ENCODE measurements around the gene TAS2R7. TPM values are rescaled to one million over a fixed set of nuclear protein-coding genes. Genes with fewer than 3 reads are reported as not detected.

Gene TAS2R7
- total and polyA plus RNA-seq, 2 donors (not counting 3 experiments of a cell fraction or from before 2014, with no cell fraction given): not detected

DNA sequence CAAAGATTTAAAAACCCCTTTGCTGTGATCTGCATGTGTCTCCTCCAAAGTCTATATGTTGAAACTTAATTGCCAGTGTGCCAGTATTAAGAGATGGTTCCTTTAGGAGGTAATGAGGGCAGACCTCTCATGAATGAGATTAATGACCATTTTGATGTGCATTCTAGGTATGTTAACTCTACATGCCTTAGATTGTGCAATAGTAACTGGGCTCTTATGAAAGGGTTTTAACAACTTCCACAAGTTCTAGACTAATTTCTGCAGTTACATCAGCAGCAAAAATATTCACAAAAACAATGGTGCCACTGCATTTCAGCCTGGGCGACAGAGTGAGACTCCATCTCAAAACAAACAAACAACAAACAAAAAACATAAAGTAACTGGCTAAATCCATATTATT is 27.6 kb upstream of the TAS2R7 start:
- Histone ChIP-seq H3K27ac (ENCODE audit: insufficient read depth, low read depth, low read length) (no peak overlapping the region), H3K4me2 (ENCODE audit: insufficient read depth, low read length) (no peak overlapping the region), H2AFZ (ENCODE audit: low read depth, low read length) (no peak overlapping the region), H3K9me1 (replicated peaks; ENCODE audit: control insufficient read depth, extremely low read depth, insufficient read depth, low read length) (no peaks in the 10 kb centered on the region), H3K79me2 (ENCODE audit: control insufficient read depth, insufficient read depth, low read length) (no peaks in the 10 kb centered on the region), H3K36me3 (ENCODE audit: control insufficient read depth in 2 of 2, extremely low read depth in 1 of 2, insufficient read depth in 2 of 2, low read length in 2 of 2) (no peaks in the 10 kb centered on the region), H3K4me3 (replicated peaks in 1 of 3; ENCODE audit: insufficient read depth in 1 of 3, low read depth in 1 of 3, low read length in 3 of 3) (no peak overlapping the region), H3K4me1 (ENCODE audit: control insufficient read depth, extremely low read depth, insufficient read depth, low read length) (no peaks in the 10 kb centered on the region), H3K9ac (replicated peaks; ENCODE audit: extremely low read depth, insufficient read depth, low read length) (no peak overlapping the region), H3K27me3 (ENCODE audit: control insufficient read depth in 2 of 2, insufficient read depth in 2 of 2, low read length in 2 of 2) (no peaks in the 10 kb centered on the region), H4K20me1 (replicated peaks; ENCODE audit: control insufficient read depth, extremely low read depth, insufficient read depth, low read length) (no peaks in the 10 kb centered on the region), H3K9me3 (replicated peaks; ENCODE audit: control insufficient read depth, insufficient read depth, low read length) (no peaks in the 10 kb centered on the region)
- CTCF ChIA-PET: no interaction called here
- intact Hi-C loops (cut with micrococcal nuclease): no loop called here
- FAIRE-seq (no peak), DNase-seq (ENCODE audit: low read depth, low spot score) (no peak)
- POLR2A ChIA-PET: no interaction called here
- BruUV-seq (replicated peaks): no TSS peak
- TF ChIP-seq, protein P1, sequence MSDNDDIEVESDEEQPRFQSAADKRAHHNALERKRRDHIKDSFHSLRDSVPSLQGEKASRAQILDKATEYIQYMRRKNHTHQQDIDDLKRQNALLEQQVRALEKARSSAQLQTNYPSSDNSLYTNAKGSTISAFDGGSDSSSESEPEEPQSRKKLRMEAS (IDR thresholded peaks at IDR 0.05; ENCODE audit: insufficient read depth, insufficient read length): no peak
- TF ChIP-seq JUN (IDR thresholded peaks at IDR 0.05; ENCODE audit: borderline replicate concordance, insufficient read depth, insufficient read length, low read depth) (no peak), FOS (IDR thresholded peaks at IDR 0.05; ENCODE audit: borderline replicate concordance, insufficient read depth, low read length) (no peak), MYC (IDR thresholded peaks at IDR 0.05; ENCODE audit: low read depth, low read length) (no peak), GATA2 (IDR thresholded peaks at IDR 0.05; ENCODE audit: insufficient read depth, insufficient read length, low read depth, low read length) (no peak), EZH2 (IDR thresholded peaks at IDR 0.05; ENCODE audit: borderline replicate concordance, low read depth, low read length, severe bottlenecking) (no peak), POLR2AphosphoS5 (IDR thresholded peaks at IDR 0.05; ENCODE audit: insufficient read depth, low read depth, low read length) (no peak), POLR2A (IDR thresholded peaks at IDR 0.05; ENCODE audit: low read depth, low read length) (no peak)
- TF ChIP-seq, protein P2, sequence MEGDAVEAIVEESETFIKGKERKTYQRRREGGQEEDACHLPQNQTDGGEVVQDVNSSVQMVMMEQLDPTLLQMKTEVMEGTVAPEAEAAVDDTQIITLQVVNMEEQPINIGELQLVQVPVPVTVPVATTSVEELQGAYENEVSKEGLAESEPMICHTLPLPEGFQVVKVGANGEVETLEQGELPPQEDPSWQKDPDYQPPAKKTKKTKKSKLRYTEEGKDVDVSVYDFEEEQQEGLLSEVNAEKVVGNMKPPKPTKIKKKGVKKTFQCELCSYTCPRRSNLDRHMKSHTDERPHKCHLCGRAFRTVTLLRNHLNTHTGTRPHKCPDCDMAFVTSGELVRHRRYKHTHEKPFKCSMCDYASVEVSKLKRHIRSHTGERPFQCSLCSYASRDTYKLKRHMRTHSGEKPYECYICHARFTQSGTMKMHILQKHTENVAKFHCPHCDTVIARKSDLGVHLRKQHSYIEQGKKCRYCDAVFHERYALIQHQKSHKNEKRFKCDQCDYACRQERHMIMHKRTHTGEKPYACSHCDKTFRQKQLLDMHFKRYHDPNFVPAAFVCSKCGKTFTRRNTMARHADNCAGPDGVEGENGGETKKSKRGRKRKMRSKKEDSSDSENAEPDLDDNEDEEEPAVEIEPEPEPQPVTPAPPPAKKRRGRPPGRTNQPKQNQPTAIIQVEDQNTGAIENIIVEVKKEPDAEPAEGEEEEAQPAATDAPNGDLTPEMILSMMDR (IDR thresholded peaks at IDR 0.05; ENCODE audit: extremely low read depth in 1 of 2, insufficient read depth in 1 of 2, low read depth in 1 of 2, low read length in 2 of 2): no peak
- dilution Hi-C loops (cut with MboI; ENCODE audit: extremely low pct_ligation_motif_present, low sequenced_read_pairs): no loop called here
